Mucosa of descending colon (tissue), 3 donors: ENCODE data around the gene SPAG4. TPM values are rescaled to one million over a fixed set of nuclear protein-coding genes. Genes with fewer than 3 reads are reported as not detected.

ENCODE experiments used
- ATAC-seq: fragments of 200-7000 bp; cut with Tn5 transposase; one replicate; pipeline ENCODE4 v1.9.1; 2020; ENCODE audit warnings: mild to moderate bottlenecking, moderate library complexity
- DNase-seq, 3 donors: peaks; one replicate each; pipeline ENCODE4 v3.0.0-alpha.2; 2020
- H3K36me3 ChIP-seq: fragments of 200-600 bp; one replicate; pipeline ENCODE4 v1.8.0; 2021; ENCODE audit warnings: low read depth, mild to moderate bottlenecking
- H3K4me1 ChIP-seq: fragments of 200-600 bp; one replicate; pipeline ENCODE4 v1.8.0; 2021; ENCODE audit warnings: low read depth, mild to moderate bottlenecking
- H3K4me3 ChIP-seq: fragments of 200-600 bp; one replicate; pipeline ENCODE4 v1.8.0; 2021; ENCODE audit warnings: mild to moderate bottlenecking
- H3K9me3 ChIP-seq: fragments of 200-600 bp; one replicate; pipeline ENCODE4 v1.8.0; 2021; ENCODE audit warnings: mild to moderate bottlenecking
- intact Hi-C, 2 donors: fragments of 100-400 bp; cut with DNase I in 1 of 2; cut with micrococcal nuclease in 1 of 2; formaldehyde crosslinking; loops; one replicate each; pipeline versions ENCODE4 v1.11.0 to v1.11.1; 2022; cut with DNase I, micrococcal nuclease
- total RNA-seq, 3 donors: library from RNA; stranded (reverse); fragmentation: NEBNext Ultra II Directional in 2 of 3; extraction: Animal tissue kit (Norgen Biotek cat#: 25700) in 2 of 3; gene quantifications; one replicate each; pipeline versions ENCODE4 v1.2.1 to v1.2.4, GENCODE V29; 2021 to 2023
- TF ChIP-seq, protein P1 (sequence below): fragments of 200-600 bp; IDR thresholded peaks from one replicate; pipeline ENCODE4 v1.8.0; 2022; ENCODE audit warnings: antibody characterized with exemption, mild to moderate bottlenecking
- donor health status: DM: no; HTN: no; CAD: no; lungs with moderate emphysema.
- donor health status: DM: no; HTN: no; CAD: no.
- donor health status: DM: no; HTN: yes; CAD: no.

The SPAG4 gene
- total RNA-seq, 3 donors from 2014 or later: 3.5 to 5.9 (median 4.1) TPM

DNA sequence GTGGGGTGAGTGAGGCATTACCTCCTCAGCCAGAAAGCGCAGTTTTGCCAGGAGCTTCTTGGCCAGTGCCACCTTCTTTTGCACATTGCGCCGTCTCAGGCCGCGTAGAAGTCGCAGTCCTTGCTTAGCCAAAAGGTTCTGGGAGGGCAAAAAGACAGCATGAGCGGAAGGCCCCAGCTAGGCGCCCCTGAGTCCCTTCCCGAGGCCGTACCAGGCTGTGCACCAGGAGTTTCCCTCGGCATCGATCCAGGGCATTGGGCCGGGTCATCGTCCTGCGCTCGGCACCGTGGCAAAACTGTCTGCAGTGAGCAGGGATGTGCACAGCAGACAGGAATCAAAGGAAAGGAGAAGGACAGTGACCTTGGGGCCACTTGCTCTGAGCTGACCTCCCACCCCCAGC is 20.2 kb upstream of the SPAG4 start:
- no peak overlapping the region for H3K4me3 ChIP-seq
- DNase-seq (peak in 1 of 3 donors; percentile 24), ATAC-seq (no peak)
- no peaks in the 10 kb centered on the region for H3K36me3 ChIP-seq
- no peaks in the 10 kb centered on the region for H3K9me3 ChIP-seq
- TF ChIP-seq, protein P1, sequence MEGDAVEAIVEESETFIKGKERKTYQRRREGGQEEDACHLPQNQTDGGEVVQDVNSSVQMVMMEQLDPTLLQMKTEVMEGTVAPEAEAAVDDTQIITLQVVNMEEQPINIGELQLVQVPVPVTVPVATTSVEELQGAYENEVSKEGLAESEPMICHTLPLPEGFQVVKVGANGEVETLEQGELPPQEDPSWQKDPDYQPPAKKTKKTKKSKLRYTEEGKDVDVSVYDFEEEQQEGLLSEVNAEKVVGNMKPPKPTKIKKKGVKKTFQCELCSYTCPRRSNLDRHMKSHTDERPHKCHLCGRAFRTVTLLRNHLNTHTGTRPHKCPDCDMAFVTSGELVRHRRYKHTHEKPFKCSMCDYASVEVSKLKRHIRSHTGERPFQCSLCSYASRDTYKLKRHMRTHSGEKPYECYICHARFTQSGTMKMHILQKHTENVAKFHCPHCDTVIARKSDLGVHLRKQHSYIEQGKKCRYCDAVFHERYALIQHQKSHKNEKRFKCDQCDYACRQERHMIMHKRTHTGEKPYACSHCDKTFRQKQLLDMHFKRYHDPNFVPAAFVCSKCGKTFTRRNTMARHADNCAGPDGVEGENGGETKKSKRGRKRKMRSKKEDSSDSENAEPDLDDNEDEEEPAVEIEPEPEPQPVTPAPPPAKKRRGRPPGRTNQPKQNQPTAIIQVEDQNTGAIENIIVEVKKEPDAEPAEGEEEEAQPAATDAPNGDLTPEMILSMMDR: no peak
- intact Hi-C loops: no loop called here
- no peaks in the 10 kb centered on the region for H3K4me1 ChIP-seq

DNA sequence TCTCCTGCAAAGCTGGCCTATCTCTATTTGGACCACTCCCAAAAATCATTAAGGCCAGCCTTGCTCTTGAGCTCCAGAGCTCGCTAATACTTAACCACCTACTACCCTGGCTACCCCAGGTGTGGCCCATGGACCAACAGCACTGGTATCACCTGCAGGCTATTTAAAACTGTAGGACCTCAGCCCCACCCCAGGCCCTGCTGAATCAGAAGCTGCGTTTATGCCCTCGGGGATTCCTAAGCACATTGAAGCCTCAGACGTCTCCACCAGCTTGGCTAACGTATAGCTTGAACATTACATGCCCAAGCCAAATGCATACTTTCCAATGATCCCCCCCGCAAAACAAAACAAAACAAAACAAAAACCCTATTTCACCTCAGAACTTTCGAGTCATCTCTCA is 19.7 kb upstream of the SPAG4 start:
- TF ChIP-seq, protein P1: no peak
- Histone ChIP-seq H3K4me1 (peaks cover 4% of the 10 kb centered on the region), H3K9me3 (no peaks in the 10 kb centered on the region), H3K4me3 (no peak overlapping the region), H3K36me3 (no peaks in the 10 kb centered on the region)
- intact Hi-C loops: no loop called here
- ATAC-seq (no peak), DNase-seq (no peak)

DNA sequence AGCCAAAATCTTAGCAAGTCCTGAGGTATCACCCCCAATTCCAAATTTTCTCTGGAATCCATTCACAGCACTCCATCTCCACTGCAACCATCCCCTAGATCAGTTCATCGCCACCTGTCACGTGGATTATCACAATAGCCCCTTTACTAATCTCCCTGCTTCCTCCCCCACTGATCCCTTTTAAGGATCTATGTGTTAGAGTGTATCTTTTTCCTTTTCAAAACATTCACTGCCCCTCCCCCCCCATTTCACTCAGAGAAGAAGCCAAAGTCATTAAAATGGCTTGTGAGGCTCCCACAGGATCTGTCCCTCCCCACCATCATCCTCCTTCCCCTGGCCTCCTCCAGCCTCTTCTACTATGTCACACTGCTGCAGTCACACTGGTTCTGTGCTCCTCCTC is 18.4 kb upstream of the SPAG4 start:
- Histone ChIP-seq H3K36me3 (no peaks in the 10 kb centered on the region), H3K9me3 (no peaks in the 10 kb centered on the region), H3K4me1 (peaks cover 14% of the 10 kb centered on the region), H3K4me3 (no peak overlapping the region)
- intact Hi-C loops: no loop called here
- DNase-seq (peak in 1 of 3 donors; percentile 3), ATAC-seq (no peak)
- TF ChIP-seq, protein P1: no peak

DNA sequence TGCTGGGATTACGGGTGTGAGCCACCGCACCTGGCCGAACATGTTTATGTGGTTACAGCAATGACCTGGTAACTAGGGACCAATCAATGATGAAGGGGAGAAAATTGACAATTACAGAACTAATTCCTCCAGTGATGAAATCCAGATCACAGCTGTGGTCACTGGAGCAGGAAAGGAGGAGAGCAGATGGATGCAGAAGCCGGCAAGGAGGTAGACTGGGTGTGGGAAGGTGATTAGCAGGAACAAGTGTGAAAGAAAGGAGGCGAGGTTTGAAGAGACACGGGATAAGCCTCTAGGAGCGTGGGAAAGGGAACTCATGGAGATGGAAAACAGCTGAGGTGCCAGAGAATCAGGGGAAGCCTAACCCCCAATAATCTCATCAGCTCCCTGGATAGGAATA is 17.2 kb upstream of the SPAG4 start:
- ATAC-seq: no peak
- Histone ChIP-seq H3K9me3 (no peaks in the 10 kb centered on the region), H3K4me3 (no peak overlapping the region), H3K36me3 (no peaks in the 10 kb centered on the region), H3K4me1 (peaks cover 14% of the 10 kb centered on the region)
- no peak for DNase-seq
- TF ChIP-seq, protein P1: no peak
- intact Hi-C loops: no loop called here

DNA sequence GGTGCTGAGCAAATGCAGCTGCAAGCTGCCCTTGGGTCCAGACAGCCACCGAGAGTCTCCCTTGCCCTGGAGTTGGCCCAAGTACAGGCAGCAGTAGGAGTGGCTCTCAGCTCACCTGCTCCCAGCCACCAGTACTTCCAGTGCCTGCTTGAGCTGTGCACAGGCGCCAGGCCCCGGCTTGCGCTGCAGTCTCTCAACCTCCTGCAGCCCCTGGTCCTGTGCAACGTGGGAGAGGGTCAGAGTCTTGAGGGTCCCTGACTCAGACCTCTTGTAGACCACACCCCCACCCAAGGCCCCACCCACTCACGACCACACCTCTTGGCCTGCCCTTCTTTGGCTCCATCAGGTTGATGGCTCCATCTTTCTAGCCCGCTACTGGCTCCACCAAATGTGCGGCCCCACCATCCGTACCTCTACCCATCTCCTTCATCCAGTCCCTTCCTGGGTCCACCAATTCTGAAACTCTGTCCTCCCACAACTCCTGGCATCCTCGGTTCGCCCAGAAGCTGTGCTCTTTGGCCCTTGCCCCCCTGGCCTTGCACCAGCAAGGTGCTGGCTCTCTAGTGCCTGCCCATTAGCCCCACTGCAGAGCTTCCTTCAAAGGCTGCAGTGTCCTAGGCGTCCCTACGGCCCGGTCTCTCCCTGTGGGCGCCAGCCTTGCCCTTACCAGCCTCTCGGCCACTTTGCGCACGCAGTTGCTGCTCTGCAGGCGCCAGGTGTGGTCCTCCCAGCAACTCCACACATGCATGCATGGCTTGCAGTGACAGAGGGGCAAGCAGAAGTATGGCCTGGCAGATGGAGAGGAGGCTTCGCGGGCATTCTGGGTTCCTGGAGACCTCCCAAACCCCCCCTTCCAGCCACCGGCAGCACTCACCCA is 16.5 kb upstream of the SPAG4 start:
- intact Hi-C loops: no loop called here
- no peak overlapping the region for H3K4me3 ChIP-seq
- DNase-seq: peak in 2 of 3 donors; percentile 49 to 61
- H3K36me3 ChIP-seq: no peaks in the 10 kb centered on the region
- H3K4me1 ChIP-seq: peaks cover 14% of the 10 kb centered on the region
- ATAC-seq: peak; percentile 69
- H3K9me3 ChIP-seq: no peaks in the 10 kb centered on the region
- TF ChIP-seq, protein P1: no peak
